Measurements from ENCODE around the gene ROBO4. TPM values are rescaled to one million over a fixed set of nuclear protein-coding genes. Genes with fewer than 3 reads are reported as not detected.

ROBO4 gene
- total and polyA plus RNA-seq, 8 donors, result 1.8 to 49.6 (median 6.1) TPM

DNA sequence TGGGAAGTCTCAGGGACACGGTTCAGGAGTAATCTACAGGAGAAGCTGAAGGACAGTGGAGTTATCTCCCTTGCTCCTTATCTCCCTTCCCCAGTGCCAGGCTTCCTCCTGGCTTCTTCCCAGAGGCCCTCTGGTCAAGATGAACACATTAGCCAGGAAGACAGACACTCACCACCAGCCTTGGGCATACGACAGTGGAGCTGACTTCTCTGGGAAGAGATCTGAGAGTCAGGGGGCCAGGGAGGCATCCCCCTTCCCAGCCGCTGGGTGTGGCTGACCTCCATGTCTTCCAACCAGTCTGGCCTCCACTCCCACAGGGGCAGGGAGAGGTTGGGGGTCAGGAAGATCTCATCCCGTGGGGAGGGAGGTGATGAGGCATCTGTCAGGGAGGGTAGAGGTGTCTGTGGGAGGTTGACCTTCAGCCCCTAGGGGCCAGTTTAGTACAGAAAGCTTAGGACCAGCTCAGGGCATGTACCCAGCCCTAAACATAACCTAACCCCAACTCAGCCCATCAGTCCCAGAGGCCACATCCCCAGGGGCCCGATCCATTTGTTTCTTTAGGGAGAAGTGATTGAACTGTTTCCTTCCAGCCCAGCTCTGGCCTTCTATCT, 12.7 kb downstream of the ROBO4 start:
- TF ChIP-seq EP300 (IDR thresholded peaks at IDR 0.05) (no peak), POLR2AphosphoS5 (IDR thresholded peaks at IDR 0.05) (no peak), POLR2A (IDR thresholded peaks at IDR 0.05) (no peak)
- TF ChIP-seq, protein P1, sequence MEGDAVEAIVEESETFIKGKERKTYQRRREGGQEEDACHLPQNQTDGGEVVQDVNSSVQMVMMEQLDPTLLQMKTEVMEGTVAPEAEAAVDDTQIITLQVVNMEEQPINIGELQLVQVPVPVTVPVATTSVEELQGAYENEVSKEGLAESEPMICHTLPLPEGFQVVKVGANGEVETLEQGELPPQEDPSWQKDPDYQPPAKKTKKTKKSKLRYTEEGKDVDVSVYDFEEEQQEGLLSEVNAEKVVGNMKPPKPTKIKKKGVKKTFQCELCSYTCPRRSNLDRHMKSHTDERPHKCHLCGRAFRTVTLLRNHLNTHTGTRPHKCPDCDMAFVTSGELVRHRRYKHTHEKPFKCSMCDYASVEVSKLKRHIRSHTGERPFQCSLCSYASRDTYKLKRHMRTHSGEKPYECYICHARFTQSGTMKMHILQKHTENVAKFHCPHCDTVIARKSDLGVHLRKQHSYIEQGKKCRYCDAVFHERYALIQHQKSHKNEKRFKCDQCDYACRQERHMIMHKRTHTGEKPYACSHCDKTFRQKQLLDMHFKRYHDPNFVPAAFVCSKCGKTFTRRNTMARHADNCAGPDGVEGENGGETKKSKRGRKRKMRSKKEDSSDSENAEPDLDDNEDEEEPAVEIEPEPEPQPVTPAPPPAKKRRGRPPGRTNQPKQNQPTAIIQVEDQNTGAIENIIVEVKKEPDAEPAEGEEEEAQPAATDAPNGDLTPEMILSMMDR (IDR thresholded peaks at IDR 0.05), result no peak
- DNase-seq, result peak in 1 of 2 donors; percentile 1
- no peak overlapping the region for H3K27ac ChIP-seq
- H3K4me1 ChIP-seq, result peaks cover 8 to 13% (median 12%) of the 10 kb centered on the region in 4 donors
- peaks cover 0 to 31% (median 0%) of the 10 kb centered on the region in 3 donors for H3K27me3 ChIP-seq
- no peaks in the 10 kb centered on the region for H3K9me3 ChIP-seq
- 69 to 76% (median 73%) methylated on average over 5 of the region's 5 CpGs for WGBS, 5 donors
- H3K36me3 ChIP-seq, result no peaks in the 10 kb centered on the region
- intact Hi-C loops (cut with DNase I; ENCODE audit: low total_unique reads), result no loop called here
- no peak overlapping the region for H3K4me3 ChIP-seq

DNA sequence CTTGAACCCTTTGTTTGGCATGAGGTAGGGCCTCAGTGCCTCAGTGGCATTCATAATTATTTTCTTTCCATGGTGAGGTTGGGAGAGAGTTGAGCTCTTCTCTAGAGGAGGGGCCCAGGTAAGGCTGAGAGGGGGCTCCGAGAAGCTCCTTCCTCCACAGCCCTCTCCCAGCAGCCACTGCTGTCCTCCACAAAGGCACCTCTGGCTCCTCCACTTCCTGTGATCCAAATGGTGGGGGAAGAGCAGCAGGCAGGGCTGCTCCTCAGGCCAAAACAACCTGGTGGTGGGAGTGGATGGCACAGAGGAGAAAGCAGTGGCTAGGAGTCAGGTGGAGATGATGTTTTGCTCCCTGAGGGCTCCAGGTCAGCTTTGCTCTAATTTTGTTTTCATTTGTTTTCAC, 13.3 kb downstream of the ROBO4 start:
- Histone ChIP-seq H3K9me3 (no peaks in the 10 kb centered on the region), H3K27ac (no peak overlapping the region), H3K36me3 (no peaks in the 10 kb centered on the region), H3K4me1 (peaks cover 8 to 13% (median 12%) of the 10 kb centered on the region in 4 donors), H3K4me3 (no peak overlapping the region), H3K27me3 (peaks cover 0 to 31% (median 0%) of the 10 kb centered on the region in 3 donors)
- intact Hi-C loops (cut with DNase I; ENCODE audit: low total_unique reads), result no loop called here
- 80 to 100% (median 87%) methylated on average over 1 of the region's 1 CpG for WGBS, 5 donors
- no peak for TF ChIP-seq POLR2A (IDR thresholded peaks at IDR 0.05)
- TF ChIP-seq, protein P1 (IDR thresholded peaks at IDR 0.05), result no peak
- no peak for TF ChIP-seq POLR2AphosphoS5 (IDR thresholded peaks at IDR 0.05)
- no peak for TF ChIP-seq EP300 (IDR thresholded peaks at IDR 0.05)
- DNase-seq, result peak in 1 of 2 donors; percentile 0

DNA sequence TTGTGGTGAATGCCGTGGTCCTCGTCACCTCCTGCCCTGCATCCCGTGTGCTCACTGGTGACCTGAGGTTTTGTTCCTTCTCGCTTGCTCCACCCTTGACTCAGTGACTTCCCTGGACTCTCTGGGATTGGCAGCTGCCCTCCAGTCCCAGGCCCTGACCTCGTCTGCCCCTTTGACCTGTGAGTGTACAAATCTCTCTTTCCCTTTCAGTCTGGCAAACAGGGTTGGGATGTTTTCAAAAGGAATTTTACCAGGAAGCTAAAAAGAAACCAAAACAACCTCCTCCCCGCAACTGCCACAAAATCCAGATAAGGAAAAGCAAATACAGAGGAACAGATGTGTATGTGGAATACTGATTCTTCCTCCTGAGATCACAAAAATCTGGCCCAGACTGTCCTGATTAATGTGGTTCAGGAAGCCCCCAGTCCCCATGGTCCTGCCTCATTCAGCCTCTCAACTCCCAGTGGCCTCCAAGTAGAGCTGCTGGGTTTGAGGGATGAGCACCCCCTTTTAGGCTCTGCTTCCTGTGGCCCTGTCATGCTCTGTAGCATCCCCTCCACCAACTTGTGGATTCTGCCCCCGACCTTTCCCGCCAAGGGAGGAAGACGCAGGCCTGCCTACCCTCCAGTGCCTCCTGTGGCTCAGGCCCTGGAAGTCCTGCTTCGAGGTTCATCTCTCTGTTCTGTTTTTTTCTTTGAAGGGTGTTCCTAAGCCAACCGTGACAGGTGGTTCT, 15.2 kb downstream of the ROBO4 start:
- Histone ChIP-seq H3K36me3 (no peaks in the 10 kb centered on the region), H3K27ac (peak overlapping the region in 3 of 5 donors; percentile 24 to 72 (median 43))
- DNase-seq, result peak in 1 of 2 donors; percentile 34

DNA sequence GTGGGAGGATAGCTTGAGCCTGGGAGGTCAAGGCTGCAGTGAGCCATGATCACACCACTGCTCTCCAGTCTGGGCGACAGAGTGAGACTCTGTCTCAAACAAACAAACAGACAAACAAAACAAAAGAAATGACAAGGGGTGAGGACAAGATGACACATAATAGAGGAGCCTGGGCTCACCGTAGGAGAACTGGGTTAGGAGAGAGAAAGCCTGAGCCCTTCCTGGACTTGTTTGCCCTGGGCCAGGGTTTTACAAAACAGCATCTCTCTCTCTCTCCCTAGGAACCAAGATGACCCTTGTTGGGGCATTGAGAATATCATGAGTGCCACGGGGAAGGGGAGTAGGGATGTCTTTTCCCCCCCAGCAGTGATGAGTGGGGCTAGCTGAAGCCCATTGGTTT, 16.7 kb downstream of the ROBO4 start:
- TF ChIP-seq, protein P1 (IDR thresholded peaks at IDR 0.05), result no peak
- TF ChIP-seq POLR2AphosphoS5 (IDR thresholded peaks at IDR 0.05) (no peak), POLR2A (IDR thresholded peaks at IDR 0.05) (no peak), EP300 (IDR thresholded peaks at IDR 0.05) (no peak)
- peaks cover 0 to 21% (median 6%) of the 10 kb centered on the region in 3 donors for H3K27me3 ChIP-seq
- H3K4me1 ChIP-seq, result peaks cover 19 to 29% (median 26%) of the 10 kb centered on the region in 4 donors
- no peak overlapping the region for H3K4me3 ChIP-seq
- intact Hi-C loops (cut with DNase I; ENCODE audit: low total_unique reads), result no loop called here
- no peak overlapping the region for H3K27ac ChIP-seq
- 68 to 87% (median 81%) methylated on average over 3 of the region's 3 CpGs for WGBS, 5 donors
- no peak for DNase-seq
- H3K36me3 ChIP-seq, result no peaks in the 10 kb centered on the region
- no peaks in the 10 kb centered on the region for H3K9me3 ChIP-seq

More for the DNA sequence above, 15.2 kb downstream of the ROBO4 start:
- 44 to 53% (median 46%) methylated on average over 11 of the region's 11 CpGs for whole genome bisulfite sequencing, 5 donors
- peaks cover 8 to 16% (median 13%) of the 10 kb centered on the region in 4 donors for H3K4me1 ChIP-seq
- peaks cover 0 to 30% (median 0%) of the 10 kb centered on the region in 3 donors for H3K27me3 ChIP-seq
- TF ChIP-seq EP300 (IDR thresholded peaks at IDR 0.05), result no peak
- peak in 1 of 3 donors; percentile 14 for TF ChIP-seq POLR2AphosphoS5 (IDR thresholded peaks at IDR 0.05)
- intact Hi-C loops (cut with DNase I; ENCODE audit: low total_unique reads), result no loop called here
- H3K9me3 ChIP-seq, result no peaks in the 10 kb centered on the region
- no peak overlapping the region for H3K4me3 ChIP-seq

Data from stomach (tissue), 9 donors.